K562 (cell line): ENCODE results near the gene MTG2. TPM values are rescaled to one million over a fixed set of nuclear protein-coding genes. Genes with fewer than 3 reads are reported as not detected.

Source experiments
- ATAC-seq: fragments of 200-7000 bp; cut with Tn5 transposase; 3 replicates; pipeline ENCODE4 v1.9.1; 2020; ENCODE audit warnings: moderate library complexity
- BruUV-seq: library from RNA; stranded (reverse); fragments of 400-500 nt; replicated peaks from 2 replicates; lab custom pipeline; 2021; lab: Mats Ljungman, UMichigan
- CTCF ChIA-PET: fragments of 300-600 bp; formaldehyde crosslinking; extraction: SDS; loops from one replicate; lab custom pipeline; 2021; ENCODE audit warnings: low intra/inter-chr PET ratio; lab: Yijun Ruan, JAX
- POLR2A ChIA-PET: fragments of 300-600, 350-650 bp; sonication (Branson Sonifier 250); formaldehyde crosslinking; extraction: SDS; loops from one replicate; lab custom pipeline; 2021; ENCODE audit warnings: antibody characterized with exemption, inconsistent platforms; lab: Yijun Ruan, JAX
- DNase-seq, 4 experiments: peaks; one replicate each; pipeline versions ENCODE4 v3.0.0 to v3.0.0-alpha.2; 2011 to 2018; ENCODE audit warnings: low spot score in 3 of 4, mixed read lengths in 3 of 4; ENCODE audit errors: extremely low read depth in 1 of 4
- FAIRE-seq: peaks from 2 replicates; lab custom pipeline; 2011; peaks lifted over from hg19 to GRCh38; lab: Jason Lieb, UNC
- H2AFZ ChIP-seq: 2 replicates; pipeline ENCODE4 v1.6.0; 2011; ENCODE audit warnings: low read depth, low read length, control low read depth, inconsistent platforms
- H3K27ac ChIP-seq: fragments of 200-600 bp; 3 replicates; pipeline ENCODE4 v1.8.0; 2011; ENCODE audit warnings: low read depth, mild to moderate bottlenecking, control low read depth, inconsistent platforms, low read length, moderate library complexity, mixed read lengths; ENCODE audit errors: extremely low read depth
- H3K27me3 ChIP-seq, 2 experiments: fragments of 300-600 bp in 1 of 2; 2 replicates in 1 of 2; 3 replicates in 1 of 2; pipeline versions ENCODE4 v1.6.0 to v1.8.0; 2011; ENCODE audit warnings: inconsistent platforms in 2 of 2, low read length in 2 of 2, mild to moderate bottlenecking in 1 of 2, mixed read lengths in 1 of 2, moderate library complexity in 1 of 2; ENCODE audit not compliant: control insufficient read depth in 2 of 2, insufficient read depth in 2 of 2
- H3K36me3 ChIP-seq: fragments of 300-600 bp; 3 replicates; pipeline ENCODE4 v1.8.0; 2011; ENCODE audit warnings: mild to moderate bottlenecking, low read length, inconsistent platforms; ENCODE audit not compliant: control insufficient read depth, insufficient read depth
- H3K4me1 ChIP-seq, 2 experiments: fragments of 200-600 bp in 1 of 2; replicated peaks in 1 of 2; 2 replicates in 1 of 2; 3 replicates in 1 of 2; pipeline versions ENCODE4 v1.5.1 to v1.8.0; 2011; ENCODE audit warnings: inconsistent platforms in 2 of 2, low read length in 2 of 2, mild to moderate bottlenecking in 1 of 2, mixed read lengths in 1 of 2, moderate library complexity in 1 of 2; ENCODE audit not compliant: control insufficient read depth in 2 of 2, insufficient read depth in 2 of 2
- H3K4me2 ChIP-seq: 2 replicates; pipeline ENCODE4 v1.6.1; 2011; ENCODE audit warnings: low read length, control low read depth, inconsistent platforms, mixed read lengths; ENCODE audit not compliant: insufficient read depth
- H3K4me3 ChIP-seq: fragments of 200-600 bp; sonication (generic), shearing (Covaris generic); 2 replicates; pipeline ENCODE4 v1.5.1; 2016; ENCODE audit warnings: control low read depth, inconsistent platforms
- H3K79me2 ChIP-seq: fragments of 200-600 bp; 3 replicates; pipeline ENCODE4 v1.8.0; 2011; ENCODE audit warnings: low read length, inconsistent platforms; ENCODE audit not compliant: control insufficient read depth, insufficient read depth
- H3K9ac ChIP-seq, 2 experiments: 2 replicates each; pipeline versions ENCODE4 v1.6.0 to v1.6.1; 2011; ENCODE audit warnings: low read depth in 2 of 2, low read length in 2 of 2, control low read depth in 1 of 2, inconsistent platforms in 1 of 2, mild to moderate bottlenecking in 1 of 2, mixed read lengths in 1 of 2; ENCODE audit not compliant: insufficient read depth in 1 of 2
- H3K9me1 ChIP-seq: one replicate; pipeline ENCODE4 v1.6.0; 2011; ENCODE audit warnings: inconsistent platforms, mild to moderate bottlenecking, low read length, moderate library complexity; ENCODE audit not compliant: control insufficient read depth, insufficient read depth
- H3K9me3 ChIP-seq: replicated peaks from 2 replicates; pipeline ENCODE4 v1.5.1; 2011; ENCODE audit warnings: low read depth, low read length, inconsistent platforms; ENCODE audit not compliant: control insufficient read depth, insufficient read depth
- H4K20me1 ChIP-seq: replicated peaks from 2 replicates; pipeline ENCODE4 v1.6.1; 2011; ENCODE audit warnings: low read length, inconsistent platforms, mixed read lengths; ENCODE audit not compliant: control insufficient read depth, insufficient read depth
- ATF1 ChIP-seq, 2 experiments: fragments of 450-650 bp in 1 of 2; IDR thresholded peaks; 2 replicates each; pipeline ENCODE4 v1.6.1; 2016; ENCODE audit warnings: missing compliant biosample characterization in 1 of 2, missing genetic modification characterization in 1 of 2
- CCNT2 ChIP-seq: IDR thresholded peaks from 2 replicates; pipeline ENCODE4 v1.6.1; 2011; ENCODE audit warnings: borderline replicate concordance, low read depth, mild to moderate bottlenecking, moderate library complexity, mixed read lengths, low read length; ENCODE audit not compliant: insufficient read length; ENCODE audit errors: extremely low read depth
- E2F3 ChIP-seq: fragments of 250-450 bp; sonication (Bioruptor Pico); IDR thresholded peaks from 2 replicates; pipeline ENCODE4 v1.4.0; 2020; ENCODE audit warnings: mild to moderate bottlenecking
- FIP1L1 ChIP-seq: fragments of 200-400 bp; formaldehyde crosslinking; IDR thresholded peaks from 2 replicates; pipeline ENCODE4 v1.6.1; 2018; ENCODE audit warnings: mild to moderate bottlenecking, low read depth, low read length; ENCODE audit not compliant: poor library complexity, severe bottlenecking
- FOSL1 ChIP-seq: fragments of 200-800 bp; sonication (Bioruptor generic); conservative IDR thresholded peaks from 2 replicates; pipeline ENCODE4 v1.6.1; 2016; ENCODE audit warnings: missing genetic modification characterization, missing compliant biosample characterization
- HBP1 ChIP-seq: fragments of 450-650 bp; formaldehyde crosslinking; IDR thresholded peaks from 2 replicates; pipeline ENCODE4 v1.4.0; 2022; ENCODE audit warnings: missing genetic modification characterization
- MIER1 ChIP-seq: fragments of 450-650 bp; IDR thresholded peaks from 2 replicates; pipeline ENCODE4 v1.6.1; 2016; ENCODE audit warnings: antibody characterized with exemption, mild to moderate bottlenecking, low read depth
- RBM34 ChIP-seq: fragments of 200-400 bp; formaldehyde crosslinking; IDR thresholded peaks from 2 replicates; pipeline ENCODE4 v1.6.1; 2018; ENCODE audit warnings: low read length, borderline replicate concordance; ENCODE audit not compliant: insufficient read depth
- WGBS: fragments of 100-300 bp; shearing (Covaris generic); methylation state at CpG from one replicate; pipeline ENCODE4 v1.1.6; 2016; ENCODE audit warnings: low coverage, mixed read lengths; ENCODE audit not compliant: insufficient coverage; ENCODE audit errors: missing lambda C conversion rate; 5-methylcytosine and 5-hydroxymethylcytosine counted together
- in situ Hi-C: fragments of 300-500 bp; cut with MboI; formaldehyde crosslinking; loops from 4 replicates; pipeline ENCODE4 v1.15.0; 2018; ENCODE audit warnings: inconsistent platforms, mixed read lengths
- intact Hi-C: fragments of 100-400 bp; cut with micrococcal nuclease; formaldehyde crosslinking; loops from 2 replicates; pipeline ENCODE4 v1.14.2; 2022
- polyA plus RNA-seq, 8 experiments: library from polyadenylated mRNA; depleted of rRNA in 4 of 8; stranded (reverse) in 5 of 8; unstranded in 3 of 8; fragments of >200 nt; fragmentation: Nextera tagmentation in 2 of 8; fragmentation: Illumina TruSeq in 1 of 8; extraction: Ambion mirVana in 2 of 8; extraction: Trizol in 1 of 8; gene quantifications; 2 replicates each; pipeline versions ENCODE4 v1.2.1 to v1.2.3, GENCODE V29; 2011 to 2014; ENCODE audit warnings: inconsistent platforms in 1 of 8, missing spikeins in 1 of 8
- total RNA-seq, 7 experiments: library from RNA; depleted of rRNA in 6 of 7; stranded (reverse); fragments of >200 nt in 6 of 7; fragmentation: Illumina TruSeq in 2 of 7; extraction: Trizol in 2 of 7; gene quantifications; 2 replicates each; pipeline versions ENCODE4 v1.2.1 to v1.2.3, GENCODE V29; 2011 to 2021; ENCODE audit warnings: low replicate concordance in 1 of 7

The MTG2 gene
- total and polyA plus RNA-seq, 9 of the 15 experiments (the other 6 are each of a cell fraction or from before 2014, with no cell fraction given) = 8.7 to 67.5 (median 44.5) TPM

DNA sequence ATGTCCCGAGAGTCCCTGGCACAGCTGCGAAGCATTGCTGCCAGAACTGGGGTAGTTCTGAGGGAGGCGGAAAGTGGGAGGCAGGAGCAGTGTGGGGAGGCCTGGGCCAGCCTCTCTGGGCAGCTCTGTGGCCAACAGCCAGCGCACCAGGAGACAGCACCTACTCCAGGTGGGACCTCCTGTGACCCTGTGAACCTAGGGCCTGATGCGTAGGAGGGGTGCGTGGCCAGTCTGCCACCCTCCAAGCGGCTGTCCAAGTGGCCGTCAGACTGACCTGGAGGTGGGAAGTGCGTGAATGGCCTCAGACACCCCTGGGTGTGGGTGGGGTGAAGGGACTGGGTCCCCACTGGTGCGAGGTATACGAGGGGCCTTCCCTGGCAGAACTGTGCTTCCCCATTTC is 23.8 kb upstream of the MTG2 start:
- Histone ChIP-seq H3K4me1 (peaks cover 2 to 49% of the 10 kb centered on the region in 2 experiments; a peak in 3 of 5 replicates), H3K4me2 (no peak overlapping the region), H3K9me3 (no peaks in the 10 kb centered on the region), H3K9ac (peak overlapping the region in 1 of 2 experiments; percentile 45; a peak in 1 of 4 replicates), H3K27me3 (no peaks in the 10 kb centered on the region), H4K20me1 (peaks cover 18% of the 10 kb centered on the region), H3K36me3 (peaks cover 90% of the 10 kb centered on the region; the same call in 2 of the 3 replicates), H3K9me1 (peaks cover 5% of the 10 kb centered on the region), H2AFZ (no peak overlapping the region), H3K4me3 (no peak overlapping the region), H3K27ac (no peak overlapping the region), H3K79me2 (peaks cover 52% of the 10 kb centered on the region)
- ChIA-PET POLR2A (no interaction called here), CTCF (no interaction called here)
- DNase-seq (no peak), ATAC-seq (no peak), FAIRE-seq (no peak)
- BruUV-seq = no TSS peak
- in situ Hi-C loops = no loop called here
- WGBS = 92% methylated on average over 9 of the region's 11 CpGs
- TF ChIP-seq RBM34 = no peak
- no peak for TF ChIP-seq HBP1 (CRISPR knock-in tag)
- TF ChIP-seq FOSL1 = no peak
- no peak for TF ChIP-seq MIER1
- TF ChIP-seq FIP1L1 = no peak
- no peak for TF ChIP-seq E2F3 (CRISPR knock-in tag)
- no peak for TF ChIP-seq ATF1 (CRISPR knock-in tag; IDR thresholded peaks at IDR 0.05)
- no peak for TF ChIP-seq ATF1 (tag; IDR thresholded peaks at IDR 0.05)
- no peak for TF ChIP-seq CCNT2
- intact Hi-C loops = loop anchor here (5.0 kb wide), 1 partner anchor 147 kb away; no protein-coding TSS in a partner anchor
